Putamen (tissue), 1 donor: Measurements from ENCODE around the gene MAGI1.

Experiments used
- DNase-seq: peaks from one replicate; pipeline ENCODE4 v3.0.0-alpha.2; 2016; ENCODE audit warnings: low spot score

Gene MAGI1

GRCh38 chr3:65945953-65946352, 92.8 kb downstream of the MAGI1 start:
- DNase-seq = no peak

GRCh38 chr3:65945480-65945879, 93.2 kb downstream of the MAGI1 start:
- no peak for DNase-seq

- DNase-seq = no peak
Observed at GRCh38 chr3:65944252-65944651, 94.5 kb downstream of the MAGI1 start.

GRCh38 chr3:65939801-65940246, 98.9 kb downstream of the MAGI1 start:
- DNase-seq = no peak

GRCh38 chr3:65939184-65939583, 99.5 kb downstream of the MAGI1 start:
- DNase-seq = no peak

GRCh38 chr3:65938676-65939075, 100.0 kb downstream of the MAGI1 start:
- DNase-seq = no peak

- DNase-seq = no peak
Observed at GRCh38 chr3:65938147-65938546, 100.6 kb downstream of the MAGI1 start.

- DNase-seq = no peak
Observed at GRCh38 chr3:65936908-65937638, 101.6 kb downstream of the MAGI1 start.

- no peak for DNase-seq
Observed at GRCh38 chr3:65935724-65936123, 103.0 kb downstream of the MAGI1 start.

- DNase-seq = no peak
Observed at GRCh38 chr3:65930648-65931047, 108.1 kb downstream of the MAGI1 start.

GRCh38 chr3:65928110-65928509, 110.6 kb downstream of the MAGI1 start:
- DNase-seq = no peak

GRCh38 chr3:65927576-65927975, 111.1 kb downstream of the MAGI1 start:
- no peak for DNase-seq

- DNase-seq = no peak
Observed at GRCh38 chr3:65925254-65925954, 113.3 kb downstream of the MAGI1 start.

GRCh38 chr3:65924762-65925161, 114.0 kb downstream of the MAGI1 start:
- DNase-seq = no peak

- no peak for DNase-seq
Observed at GRCh38 chr3:65922441-65922840, 116.3 kb downstream of the MAGI1 start.

GRCh38 chr3:65919826-65920225, 118.9 kb downstream of the MAGI1 start:
- DNase-seq = no peak

- no peak for DNase-seq
Observed at GRCh38 chr3:65915477-65915876, 123.2 kb downstream of the MAGI1 start.

GRCh38 chr3:65914740-65915367, 123.9 kb downstream of the MAGI1 start:
- no peak for DNase-seq

- DNase-seq = no peak
Observed at GRCh38 chr3:65914032-65914739, 124.5 kb downstream of the MAGI1 start.

GRCh38 chr3:65912647-65913046, 126.1 kb downstream of the MAGI1 start:
- no peak for DNase-seq

- no peak for DNase-seq
Observed at GRCh38 chr3:65908588-65908987, 130.1 kb downstream of the MAGI1 start.
